Stimulated activated naive CD8-positive, alpha-beta T cell treated with anti-CD3 and anti-CD28 coated beads, Interleukin-15, amount 100 ng/mL, for 72 hours (primary cell): ENCODE measurements around the gene C8B.

ENCODE experiments used
- ATAC-seq: fragments of 150-1000 bp; cut with Tn5 transposase; 2 replicates; pipeline ENCODE4 v1.10.0; 2021; ENCODE audit warnings: mild to moderate bottlenecking, moderate library complexity
- DNase-seq, 2 donors: peaks; one replicate each; pipeline ENCODE4 v3.0.0; 2021 to 2022
- H3K27ac Mint-ChIP-seq, 2 donors: one replicate each; pipeline ENCODE4 v1.8.0; 2022; ENCODE audit warnings: mild to moderate bottlenecking in 2 of 2, mixed read lengths in 2 of 2, moderate library complexity in 2 of 2
- H3K27me3 Mint-ChIP-seq: one replicate; pipeline ENCODE4 v1.8.0; 2022; ENCODE audit warnings: mixed read lengths
- H3K4me1 Mint-ChIP-seq: one replicate; pipeline ENCODE4 v1.8.0; 2022; ENCODE audit warnings: mild to moderate bottlenecking, mixed read lengths
- H3K4me3 Mint-ChIP-seq, 2 donors: one replicate each; pipeline ENCODE4 v1.8.0; 2022; ENCODE audit warnings: mild to moderate bottlenecking in 2 of 2, mixed read lengths in 2 of 2, moderate library complexity in 1 of 2
- H3K9me3 Mint-ChIP-seq, 2 donors: one replicate each; pipeline ENCODE4 v1.8.0; 2022; ENCODE audit warnings: mixed read lengths in 2 of 2

The C8B gene

GRCh38 chr1:56903778-56904177, 62.0 kb downstream of the C8B start:
- no peak overlapping the region for H3K4me3 Mint-ChIP-seq
- no peak for ATAC-seq
- H3K27ac Mint-ChIP-seq: no peak overlapping the region
- H3K4me1 Mint-ChIP-seq: no peaks in the 10 kb centered on the region
- H3K27me3 Mint-ChIP-seq: peaks cover 32% of the 10 kb centered on the region
- peaks cover 0 to 6% of the 10 kb centered on the region in 2 donors for H3K9me3 Mint-ChIP-seq
- no peak for DNase-seq

DNA sequence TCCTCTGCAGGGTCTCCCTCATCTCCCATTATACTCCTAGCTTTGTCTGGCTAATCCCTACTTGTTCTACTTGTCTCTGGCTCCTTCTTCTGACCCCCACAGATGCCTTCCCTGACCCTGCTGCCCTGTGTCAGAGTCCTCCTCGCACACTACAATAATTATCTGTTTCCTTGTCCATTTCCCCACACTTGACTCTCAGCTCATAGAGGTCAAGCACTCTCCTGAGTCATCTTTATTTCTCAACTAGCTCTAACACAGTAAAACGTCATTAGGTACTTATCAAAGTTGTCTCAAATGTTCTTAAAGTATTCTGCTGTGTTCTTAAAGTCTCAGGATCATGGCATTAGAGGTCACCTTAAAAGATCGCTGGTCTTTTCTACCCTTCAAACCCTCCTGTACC, 64.1 kb downstream of the C8B start:
- H3K27me3 Mint-ChIP-seq: peaks cover 34% of the 10 kb centered on the region
- H3K4me1 Mint-ChIP-seq: no peaks in the 10 kb centered on the region
- ATAC-seq (no peak), DNase-seq (no peak)
- no peak overlapping the region for H3K27ac Mint-ChIP-seq
- H3K4me3 Mint-ChIP-seq: no peak overlapping the region
- peaks cover 0 to 6% of the 10 kb centered on the region in 2 donors for H3K9me3 Mint-ChIP-seq

DNA sequence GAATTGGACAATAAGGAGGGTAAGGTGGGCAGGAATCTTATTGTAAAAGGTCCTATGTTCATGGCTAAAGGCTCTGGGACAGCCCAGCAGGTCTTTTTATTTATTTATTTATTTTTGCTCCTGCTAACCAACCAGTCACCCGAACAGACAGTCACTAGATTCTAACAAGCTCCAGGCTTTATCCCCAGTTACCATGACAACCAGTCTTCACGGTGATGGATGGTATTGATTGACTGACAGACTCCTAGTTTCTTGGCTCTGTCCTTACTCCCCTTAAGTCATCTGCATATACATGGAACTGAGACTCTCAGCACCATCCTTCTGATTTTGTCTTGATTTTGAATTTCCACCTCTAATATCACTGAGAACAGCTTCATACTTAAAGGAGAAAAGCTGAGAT, 66.9 kb downstream of the C8B start:
- DNase-seq (no peak), ATAC-seq (no peak)
- no peaks in the 10 kb centered on the region for H3K4me1 Mint-ChIP-seq
- peaks cover 18% of the 10 kb centered on the region for H3K27me3 Mint-ChIP-seq
- H3K27ac Mint-ChIP-seq: no peak overlapping the region
- H3K9me3 Mint-ChIP-seq: no peaks in the 10 kb centered on the region
- no peak overlapping the region for H3K4me3 Mint-ChIP-seq

GRCh38 chr1:56898005-56898373, 67.8 kb downstream of the C8B start:
- ATAC-seq (no peak), DNase-seq (no peak)
- Mint-ChIP-seq H3K4me3 (no peak overlapping the region), H3K9me3 (no peaks in the 10 kb centered on the region), H3K27ac (no peak overlapping the region), H3K4me1 (no peaks in the 10 kb centered on the region), H3K27me3 (peaks cover 18% of the 10 kb centered on the region)

DNA sequence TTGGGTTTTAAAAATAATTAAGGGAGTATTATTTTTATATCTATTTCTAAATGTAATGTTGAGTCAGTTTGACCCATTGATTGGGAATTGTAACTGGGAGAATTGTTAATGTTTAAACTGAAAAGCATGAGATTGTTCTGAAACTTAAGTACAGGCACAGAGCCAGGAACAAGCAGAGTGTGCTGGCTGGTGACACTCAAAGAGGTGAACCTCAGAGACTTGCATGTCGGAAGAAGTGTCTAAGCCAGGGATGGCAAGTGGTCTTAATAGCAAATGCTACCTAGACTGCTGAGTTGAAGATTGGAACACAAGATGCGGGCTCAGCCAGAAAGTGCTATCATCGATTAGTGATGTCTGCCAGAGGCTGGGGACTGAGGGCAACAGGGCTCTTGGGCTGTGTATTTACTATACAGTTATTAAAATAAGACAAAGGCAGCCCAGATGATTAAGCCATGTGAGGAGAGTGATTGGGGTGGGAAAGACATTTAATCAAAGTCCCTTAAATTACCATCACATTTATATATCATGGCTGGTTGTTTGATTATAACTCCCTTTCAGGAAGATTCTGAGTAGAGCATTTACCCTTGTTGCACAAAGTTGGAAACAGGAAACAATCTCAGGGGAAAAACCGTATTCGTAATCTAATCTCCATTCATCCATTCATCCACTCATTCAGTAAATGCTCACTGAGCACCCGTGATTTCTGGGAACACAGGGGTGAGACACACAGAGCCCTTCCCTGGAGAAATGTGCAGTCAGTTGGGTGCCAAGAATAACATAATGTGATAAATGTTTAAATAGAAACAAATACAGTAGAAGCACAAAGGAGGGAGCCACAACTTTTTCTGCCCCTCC, 68.4 kb downstream of the C8B start:
- Mint-ChIP-seq H3K27me3 (peaks cover 18% of the 10 kb centered on the region), H3K9me3 (no peaks in the 10 kb centered on the region), H3K27ac (no peak overlapping the region), H3K4me3 (no peak overlapping the region), H3K4me1 (no peaks in the 10 kb centered on the region)
- DNase-seq: no peak
- ATAC-seq: no peak

DNA sequence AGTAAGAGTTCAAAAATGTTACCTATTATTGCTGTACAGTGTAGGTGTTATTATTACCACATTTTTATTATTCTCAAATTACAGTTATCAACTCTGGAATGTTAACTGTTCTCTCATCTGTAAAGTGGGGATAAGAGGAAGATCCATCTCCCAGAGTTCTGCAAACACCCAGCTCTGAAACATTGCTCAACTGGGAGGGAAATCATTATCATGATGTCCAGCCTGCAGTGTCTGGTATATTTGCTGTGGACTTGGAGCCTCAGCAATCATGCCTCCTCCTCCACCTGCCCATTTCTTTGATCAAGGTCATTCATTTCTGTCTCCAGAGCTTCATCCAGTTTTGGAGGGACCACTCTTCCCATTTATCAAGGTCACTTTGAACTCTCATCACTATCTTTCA, 71.8 kb downstream of the C8B start:
- H3K9me3 Mint-ChIP-seq: no peaks in the 10 kb centered on the region
- H3K4me3 Mint-ChIP-seq: no peak overlapping the region
- H3K27me3 Mint-ChIP-seq: peaks cover 9% of the 10 kb centered on the region
- DNase-seq: no peak
- ATAC-seq: no peak
- H3K27ac Mint-ChIP-seq: no peak overlapping the region
- no peaks in the 10 kb centered on the region for H3K4me1 Mint-ChIP-seq

DNA sequence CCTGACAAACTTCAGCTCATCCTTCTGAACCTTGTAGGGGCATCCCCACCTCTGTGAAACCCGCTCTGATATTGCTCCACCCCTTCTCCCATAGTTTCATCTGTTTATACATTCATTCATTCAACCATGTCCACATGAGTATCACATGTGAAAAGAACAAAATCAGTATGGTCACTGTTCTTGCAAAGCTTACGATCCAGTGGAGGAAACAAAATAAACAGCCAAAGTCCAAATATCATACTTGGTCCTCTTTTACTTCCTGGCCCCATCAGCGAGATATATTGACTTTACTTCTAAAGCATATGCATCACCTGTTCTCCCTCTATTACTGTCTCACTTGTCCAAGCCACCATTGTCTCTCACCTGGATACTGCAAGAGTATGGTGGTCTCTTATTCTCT, 75.6 kb downstream of the C8B start:
- Mint-ChIP-seq H3K27ac (no peak overlapping the region), H3K9me3 (peaks cover 0 to 7% of the 10 kb centered on the region in 2 donors), H3K4me3 (no peak overlapping the region), H3K4me1 (no peaks in the 10 kb centered on the region), H3K27me3 (peaks cover 9% of the 10 kb centered on the region)
- DNase-seq (no peak), ATAC-seq (no peak)

- peak in 1 of 2 donors; percentile 9 for DNase-seq
- Mint-ChIP-seq H3K9me3 (peaks cover 0 to 9% of the 10 kb centered on the region in 2 donors), H3K4me3 (no peak overlapping the region), H3K27ac (no peak overlapping the region), H3K4me1 (no peaks in the 10 kb centered on the region), H3K27me3 (peaks cover 5% of the 10 kb centered on the region)
- ATAC-seq: peak; percentile 80
These were observed 84.4 kb downstream of the C8B start for GRCh38 chr1:56881417-56881816.

DNA sequence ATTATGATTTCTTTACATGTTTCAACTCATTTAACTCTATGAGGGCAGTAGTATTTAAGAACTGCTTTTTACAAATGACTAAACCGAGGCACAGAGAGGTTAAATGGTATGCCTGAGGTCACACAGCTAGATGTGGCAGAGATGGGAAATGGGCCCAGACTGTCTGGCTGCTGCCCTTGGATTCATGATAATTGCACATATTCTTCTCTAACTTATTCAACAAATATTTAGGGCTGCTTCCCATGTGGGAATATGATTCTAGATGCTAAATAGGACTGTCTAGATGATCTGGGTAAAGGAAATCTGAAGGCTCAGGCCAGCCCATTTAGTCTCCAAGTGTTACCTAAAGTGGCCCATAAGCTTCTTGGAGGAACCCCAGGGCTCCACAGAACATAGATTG, 85.0 kb downstream of the C8B start:
- peaks cover 0 to 8% of the 10 kb centered on the region in 2 donors for H3K9me3 Mint-ChIP-seq
- H3K4me3 Mint-ChIP-seq: no peak overlapping the region
- no peak for ATAC-seq
- H3K27ac Mint-ChIP-seq: no peak overlapping the region
- no peaks in the 10 kb centered on the region for H3K4me1 Mint-ChIP-seq
- H3K27me3 Mint-ChIP-seq: peaks cover 9% of the 10 kb centered on the region
- no peak for DNase-seq
